Lower lobe of right lung (tissue), 2 donors: ENCODE measurements around the gene ERCC1. TPM values are rescaled to one million over a fixed set of nuclear protein-coding genes. Genes with fewer than 3 reads are reported as not detected.
A peak's percentile ranks its signal among the peaks of the same experiment; 100 is the strongest.

Source experiments
- ATAC-seq, 2 donors: fragments of 200-7000 bp; cut with Tn5 transposase; one replicate each; pipeline ENCODE4 v1.9.1; 2020 to 2022; ENCODE audit warnings: mild to moderate bottlenecking in 2 of 2, moderate library complexity in 2 of 2
- DNase-seq: peaks from one replicate; pipeline ENCODE4 v3.0.0-alpha.2; 2020
- H3K27ac ChIP-seq: fragments of 200-600 bp; one replicate; pipeline ENCODE4 v1.8.0; 2022
- H3K27me3 ChIP-seq: fragments of 200-600 bp; one replicate; pipeline ENCODE4 v1.8.0; 2022; ENCODE audit warnings: low read depth
- H3K36me3 ChIP-seq: fragments of 200-600 bp; one replicate; pipeline ENCODE4 v1.8.0; 2022; ENCODE audit warnings: mild to moderate bottlenecking
- H3K4me1 ChIP-seq: fragments of 200-600 bp; one replicate; pipeline ENCODE4 v1.8.0; 2022
- H3K4me3 ChIP-seq: fragments of 200-600 bp; one replicate; pipeline ENCODE4 v1.8.0; 2022; ENCODE audit warnings: mild to moderate bottlenecking
- H3K9me3 ChIP-seq: fragments of 200-600 bp; one replicate; pipeline ENCODE4 v1.8.0; 2022
- intact Hi-C: fragments of 100-400 bp; cut with DNase I; formaldehyde crosslinking; loops from one replicate; pipeline ENCODE4 v1.11.0; 2022
- total RNA-seq: library from RNA; stranded (reverse); fragmentation: NEBNext Ultra II Directional; extraction: Animal tissue kit (Norgen Biotek cat#: 25700); gene quantifications from one replicate; pipeline ENCODE4 v1.2.1, GENCODE V29; 2021
- TF ChIP-seq, protein P1 (sequence below): fragments of 200-600 bp; IDR thresholded peaks from one replicate; pipeline ENCODE4 v1.8.0; 2022; ENCODE audit warnings: antibody characterized with exemption, mild to moderate bottlenecking
- donor health status: DM: no; HTN: yes; CAD: no; lungs with severe emphysema.

The ERCC1 gene
- total RNA-seq, 1 donor from 2014 or later: 41.6 TPM

DNA sequence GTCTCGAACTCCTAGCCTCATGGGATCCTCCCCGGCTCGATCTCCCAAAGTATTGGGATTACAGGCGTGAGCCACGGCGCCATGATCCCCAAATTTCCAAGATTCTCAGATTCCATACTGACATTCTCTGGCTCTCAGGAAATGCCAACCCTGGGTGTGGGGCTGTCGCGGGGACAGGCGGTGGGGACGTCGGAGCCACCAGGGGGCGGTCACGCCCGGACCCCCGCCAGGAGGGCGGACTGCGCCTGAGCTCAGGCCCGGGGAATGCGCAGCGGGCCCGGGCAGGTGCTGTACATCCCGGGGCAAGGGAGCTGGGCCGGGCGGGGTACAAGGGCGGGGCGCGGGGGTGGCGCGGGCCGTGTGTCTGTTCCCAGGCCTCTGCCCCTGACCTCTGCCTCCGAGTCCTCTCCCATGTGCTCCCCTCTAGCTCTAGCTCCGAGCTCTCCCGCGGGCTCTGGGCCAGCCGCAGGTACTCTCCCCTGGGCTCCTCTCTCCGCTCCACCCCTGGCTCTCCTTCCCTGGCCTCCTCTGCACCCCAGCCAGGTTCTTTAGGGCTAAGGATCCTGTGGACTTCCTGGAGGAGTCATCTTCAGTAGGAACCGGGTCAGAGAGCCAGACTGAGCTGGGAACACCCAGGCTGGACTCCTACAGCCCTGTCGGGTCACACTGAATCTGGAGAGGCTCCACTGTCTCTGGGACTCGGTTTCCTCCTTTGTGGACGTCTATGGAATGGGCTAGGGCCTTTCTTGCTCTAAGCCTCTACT lies 21.2 kb downstream of the ERCC1 start:
- Histone ChIP-seq H3K4me1 (peaks cover 59% of the 10 kb centered on the region), H3K36me3 (no peaks in the 10 kb centered on the region), H3K4me3 (peak overlapping the region; percentile 28), H3K9me3 (no peaks in the 10 kb centered on the region), H3K27me3 (peaks cover 4% of the 10 kb centered on the region), H3K27ac (peak overlapping the region; percentile 93)
- intact Hi-C loops: no loop called here
- TF ChIP-seq, protein P1, sequence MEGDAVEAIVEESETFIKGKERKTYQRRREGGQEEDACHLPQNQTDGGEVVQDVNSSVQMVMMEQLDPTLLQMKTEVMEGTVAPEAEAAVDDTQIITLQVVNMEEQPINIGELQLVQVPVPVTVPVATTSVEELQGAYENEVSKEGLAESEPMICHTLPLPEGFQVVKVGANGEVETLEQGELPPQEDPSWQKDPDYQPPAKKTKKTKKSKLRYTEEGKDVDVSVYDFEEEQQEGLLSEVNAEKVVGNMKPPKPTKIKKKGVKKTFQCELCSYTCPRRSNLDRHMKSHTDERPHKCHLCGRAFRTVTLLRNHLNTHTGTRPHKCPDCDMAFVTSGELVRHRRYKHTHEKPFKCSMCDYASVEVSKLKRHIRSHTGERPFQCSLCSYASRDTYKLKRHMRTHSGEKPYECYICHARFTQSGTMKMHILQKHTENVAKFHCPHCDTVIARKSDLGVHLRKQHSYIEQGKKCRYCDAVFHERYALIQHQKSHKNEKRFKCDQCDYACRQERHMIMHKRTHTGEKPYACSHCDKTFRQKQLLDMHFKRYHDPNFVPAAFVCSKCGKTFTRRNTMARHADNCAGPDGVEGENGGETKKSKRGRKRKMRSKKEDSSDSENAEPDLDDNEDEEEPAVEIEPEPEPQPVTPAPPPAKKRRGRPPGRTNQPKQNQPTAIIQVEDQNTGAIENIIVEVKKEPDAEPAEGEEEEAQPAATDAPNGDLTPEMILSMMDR: peak; percentile 58
- ATAC-seq (peak in 1 of 2 donors; percentile 20), DNase-seq (peak; percentile 69)

DNA sequence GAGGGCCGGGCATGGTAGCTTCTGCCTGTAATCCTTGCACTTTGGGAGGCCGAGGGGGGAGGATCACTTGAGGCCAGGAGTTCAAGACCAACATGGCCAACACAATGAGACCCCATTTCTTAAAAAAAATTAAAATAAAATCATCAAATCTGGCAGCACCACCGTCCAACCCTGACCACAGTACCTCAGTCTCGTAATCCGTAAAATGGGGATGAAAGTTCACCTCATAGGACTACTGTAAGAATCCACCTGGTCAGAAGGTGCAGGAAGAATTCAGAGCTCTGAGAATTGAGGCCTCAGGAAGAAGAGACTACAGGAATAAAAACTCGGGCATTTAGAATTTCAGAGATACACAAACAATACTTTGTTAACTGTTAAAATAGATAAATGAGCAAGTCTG lies 21.9 kb downstream of the ERCC1 start:
- Histone ChIP-seq H3K9me3 (no peaks in the 10 kb centered on the region), H3K4me3 (no peak overlapping the region), H3K36me3 (no peaks in the 10 kb centered on the region), H3K27ac (peak overlapping the region; percentile 93), H3K4me1 (peaks cover 52% of the 10 kb centered on the region), H3K27me3 (peaks cover 4% of the 10 kb centered on the region)
- ATAC-seq (no peak), DNase-seq (no peak)
- TF ChIP-seq, protein P1: no peak
- intact Hi-C loops: no loop called here

DNA sequence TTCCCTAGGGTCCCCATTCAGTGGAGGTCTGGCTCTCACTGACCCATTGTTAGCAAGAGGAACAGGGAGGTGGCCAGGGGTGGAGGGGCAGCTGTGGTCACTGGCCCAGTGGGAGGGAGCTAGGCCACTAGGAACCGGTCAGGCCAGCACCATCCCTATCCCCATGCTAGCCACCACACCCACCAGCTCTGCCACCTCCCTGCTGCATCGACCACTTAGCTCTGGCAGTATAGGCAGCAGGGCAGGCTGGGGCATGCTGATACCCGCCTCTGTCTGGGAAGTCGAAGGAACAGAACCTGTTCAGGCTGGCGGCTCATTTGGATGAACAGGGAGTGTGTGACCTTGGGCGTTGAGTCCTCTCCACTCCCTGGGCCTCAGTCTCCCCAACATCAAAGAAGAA lies 23.5 kb downstream of the ERCC1 start:
- TF ChIP-seq, protein P1: no peak
- no peaks in the 10 kb centered on the region for H3K9me3 ChIP-seq
- DNase-seq (no peak), ATAC-seq (no peak)
- peaks cover 10% of the 10 kb centered on the region for H3K27me3 ChIP-seq
- peaks cover 10% of the 10 kb centered on the region for H3K36me3 ChIP-seq
- intact Hi-C loops: no loop called here
- H3K27ac ChIP-seq: no peak overlapping the region
- H3K4me3 ChIP-seq: no peak overlapping the region
- H3K4me1 ChIP-seq: peaks cover 47% of the 10 kb centered on the region

DNA sequence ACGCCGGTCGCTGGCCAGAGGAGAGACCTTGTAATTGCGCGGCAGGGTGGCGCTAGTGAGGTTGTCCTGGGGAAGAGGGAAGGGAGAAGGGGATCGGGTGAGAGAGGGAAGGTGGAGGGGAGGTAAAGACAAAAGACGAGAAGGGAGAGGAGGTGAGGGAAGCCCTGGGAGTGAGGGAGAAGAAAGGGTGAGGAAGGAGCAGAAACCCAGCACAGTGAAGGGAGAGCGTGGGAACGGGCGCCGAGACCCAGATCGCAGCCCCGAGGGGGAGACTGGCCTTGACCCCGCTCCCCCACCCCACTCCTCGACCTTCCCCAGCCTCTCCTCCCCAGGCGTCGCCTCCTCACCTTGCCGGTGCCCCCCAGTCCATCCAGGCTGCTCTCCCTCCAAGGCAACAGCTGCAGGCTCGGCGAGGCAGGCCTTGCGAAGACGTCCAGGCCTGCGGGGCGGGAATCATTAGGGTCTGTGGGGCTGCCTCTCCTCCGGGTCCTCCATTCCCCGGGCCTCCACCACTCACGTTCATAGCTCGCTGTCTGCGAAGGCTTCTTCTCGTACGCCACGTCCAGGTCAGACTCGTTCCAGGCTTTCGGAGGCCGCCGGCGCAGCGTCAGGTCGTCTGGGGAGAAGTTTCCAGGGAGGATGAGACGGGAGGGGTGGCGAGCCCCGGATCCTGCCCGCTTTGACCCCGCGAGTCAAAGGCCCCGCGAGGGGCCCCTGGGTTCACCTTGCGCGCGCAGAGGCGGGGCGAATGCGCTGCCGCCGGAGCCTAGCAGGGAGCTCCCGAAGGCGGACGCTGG lies 27.7 kb downstream of the ERCC1 start:
- TF ChIP-seq, protein P1: no peak
- Histone ChIP-seq H3K27ac (no peak overlapping the region), H3K9me3 (no peaks in the 10 kb centered on the region), H3K27me3 (peaks cover 6% of the 10 kb centered on the region), H3K4me3 (no peak overlapping the region), H3K36me3 (peaks cover 21% of the 10 kb centered on the region), H3K4me1 (peaks cover 13% of the 10 kb centered on the region)
- no peak for ATAC-seq
- intact Hi-C loops: no loop called here
- DNase-seq: no peak

DNA sequence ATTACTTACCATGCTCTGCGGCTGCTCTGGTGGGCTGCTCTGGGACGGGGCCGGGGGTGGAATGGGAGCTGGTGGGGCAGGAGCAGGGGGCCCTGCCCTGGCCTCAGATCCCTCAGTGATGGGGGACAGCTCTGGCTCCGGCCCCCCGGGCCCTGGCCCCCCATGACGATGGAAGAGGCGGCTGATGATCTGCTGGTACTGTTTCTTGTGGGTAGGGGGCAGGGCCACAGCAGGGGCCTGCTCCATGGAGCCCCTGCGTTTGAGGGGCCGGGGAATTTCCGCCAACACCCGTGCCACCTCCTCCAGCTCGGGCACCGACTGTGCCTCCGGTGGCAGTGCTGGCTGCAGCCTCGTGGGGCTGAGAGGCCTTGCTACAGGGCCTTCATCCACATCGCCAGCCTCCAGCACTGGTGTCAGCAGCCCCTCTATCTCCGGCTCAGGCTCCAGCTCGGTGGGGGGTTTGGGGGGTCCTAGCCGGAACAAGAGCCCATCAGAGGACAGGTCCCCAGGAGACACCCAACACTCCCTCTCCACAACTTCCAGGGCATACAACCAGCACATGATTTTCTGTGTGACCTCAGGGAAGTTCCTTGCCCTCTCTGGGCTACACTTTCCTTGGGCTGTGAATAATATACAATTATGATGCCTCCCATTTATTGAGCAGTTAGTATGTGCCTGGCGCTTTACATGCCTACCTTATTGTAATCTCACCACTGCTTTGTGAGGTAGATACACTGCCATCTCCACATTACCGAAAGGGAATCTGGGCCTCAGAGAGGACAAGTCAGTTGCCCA lies 31.6 kb downstream of the ERCC1 start:
- DNase-seq: no peak

More for the DNA sequence above, 31.6 kb downstream of the ERCC1 start:
- Histone ChIP-seq H3K27ac (no peak overlapping the region), H3K9me3 (no peaks in the 10 kb centered on the region), H3K36me3 (peaks cover 21% of the 10 kb centered on the region), H3K27me3 (peaks cover 7% of the 10 kb centered on the region), H3K4me3 (no peak overlapping the region), H3K4me1 (no peaks in the 10 kb centered on the region)
- ATAC-seq: no peak
- TF ChIP-seq, protein P1: no peak
- intact Hi-C loops: no loop called here
